Loucy (cell line): ENCODE results near the gene RBM3.

ENCODE experiments used
- CTCF ChIP-seq: fragments of 200-600 bp; sonication (generic); conservative IDR thresholded peaks from 2 replicates; pipeline ENCODE4 v1.5.1; 2014; ENCODE audit warnings: mild to moderate bottlenecking, antibody characterized with exemption, low read length
- EZH2phosphoT487 ChIP-seq: fragments of 200-600 bp; IDR thresholded peaks from 2 replicates; pipeline ENCODE4 v1.6.1; 2018; ENCODE audit warnings: antibody characterized with exemption, mild to moderate bottlenecking, moderate library complexity, borderline replicate concordance

GRCh38 chrX:48575642-48576041 lies 1.4 kb downstream of the RBM3 start:
- no peak for TF ChIP-seq CTCF
- TF ChIP-seq EZH2phosphoT487, result no peak
